GM19438 (cell line): Measurements from ENCODE around the gene MB21D2.
"Not testable (repeated sequence)": the region's sequence is repeated elsewhere in the genome, so short reads cannot be mapped to it uniquely, and the experiment has no call there.

Experiments
- ATAC-seq: cut with Tn5 transposase; IDR thresholded peaks from one replicate; pipeline ENCODE4 v1.9.1; 2021; ENCODE audit warnings: low read depth; ENCODE audit not compliant: unreplicated experiment

MB21D2 gene

GRCh38 chr3:192817506-192817905, 100.2 kb downstream of the MB21D2 start:
- ATAC-seq, result no peak

- no peak for ATAC-seq
Measured at GRCh38 chr3:192817053-192817452, 100.6 kb downstream of the MB21D2 start.

- ATAC-seq, result no peak
Measured at GRCh38 chr3:192816351-192816750, 101.3 kb downstream of the MB21D2 start.

- no peak for ATAC-seq
Measured at GRCh38 chr3:192812743-192813383, 104.8 kb downstream of the MB21D2 start.

- no peak for ATAC-seq
Measured at GRCh38 chr3:192805711-192806110, 111.9 kb downstream of the MB21D2 start.

- no peak for ATAC-seq
Measured at GRCh38 chr3:192804502-192804901, 113.2 kb downstream of the MB21D2 start.

GRCh38 chr3:192802957-192803899, 114.4 kb downstream of the MB21D2 start:
- no peak for ATAC-seq

- no peak for ATAC-seq
Measured at GRCh38 chr3:192801985-192802384, 115.7 kb downstream of the MB21D2 start.

- no peak for ATAC-seq
Measured at GRCh38 chr3:192799721-192800120, 117.9 kb downstream of the MB21D2 start.

- no peak for ATAC-seq
Measured at GRCh38 chr3:192795021-192795420, 122.6 kb downstream of the MB21D2 start.

- ATAC-seq, result no peak
Measured at GRCh38 chr3:192794216-192794615, 123.4 kb downstream of the MB21D2 start.

GRCh38 chr3:192788816-192789515, 128.7 kb downstream of the MB21D2 start:
- ATAC-seq, result not testable (repeated sequence)

- no peak for ATAC-seq
Measured at GRCh38 chr3:192778508-192778907, 139.1 kb downstream of the MB21D2 start.

- not testable (repeated sequence) for ATAC-seq
Measured at GRCh38 chr3:192774341-192774740, 143.3 kb downstream of the MB21D2 start.

GRCh38 chr3:192772240-192772894, 145.3 kb downstream of the MB21D2 start:
- ATAC-seq, result no peak

- no peak for ATAC-seq
Measured at GRCh38 chr3:192758654-192759053, 159.0 kb downstream of the MB21D2 start.

- no peak for ATAC-seq
Measured at GRCh38 chr3:192751148-192751547, 166.5 kb downstream of the MB21D2 start.

GRCh38 chr3:192750201-192750600, 167.5 kb downstream of the MB21D2 start:
- no peak for ATAC-seq

GRCh38 chr3:192747746-192748145, 169.9 kb downstream of the MB21D2 start:
- ATAC-seq, result no peak

GRCh38 chr3:192747145-192747544, 170.5 kb downstream of the MB21D2 start:
- no peak for ATAC-seq
